Inflammatory macrophage (primary cell): ENCODE data around the gene RBPJL.

Experiments
- DNase-seq, 2 donors: peaks; one replicate each; pipeline ENCODE4 v3.0.0-alpha.2; 2020 to 2022
- total RNA-seq, 18 experiments: gene quantifications; one replicate each; lab custom pipeline; 2026; ENCODE audit warnings: mixed read lengths in 6 of 18, inconsistent platforms in 2 of 18; lab: John Stamatoyannopoulos, UW

RBPJL gene
- total RNA-seq, result 0 to 0.18 (median 0) reads per million in 18 experiments

GRCh38 chr20:45306431-45306982 lies at the start of gene RBPJL:
TSS of gene RBPJL (plus strand) at chr20:45306840. CDS start at chr20:45306923, 83 bp downstream.
- no peak for DNase-seq

DNA sequence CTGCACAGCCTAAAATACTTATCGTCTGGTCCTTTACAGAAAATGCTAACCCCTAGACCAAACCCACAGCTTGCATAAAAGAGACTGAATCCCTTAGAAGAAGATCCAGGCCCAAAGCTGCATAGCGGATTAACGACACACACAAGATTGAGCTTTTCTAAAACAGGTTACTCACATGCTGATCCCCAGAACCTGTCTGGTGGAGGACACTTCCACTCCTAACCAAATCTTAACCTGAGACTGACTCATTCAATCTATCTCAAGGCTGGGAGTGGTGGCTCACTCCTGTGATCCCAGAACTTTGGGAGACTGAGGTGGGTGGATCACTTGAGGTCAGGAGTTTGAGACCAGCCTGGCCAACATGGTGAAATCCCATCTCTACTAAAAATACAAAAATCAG lies 49.5 kb upstream of the RBPJL start:
- no peak for DNase-seq

DNA sequence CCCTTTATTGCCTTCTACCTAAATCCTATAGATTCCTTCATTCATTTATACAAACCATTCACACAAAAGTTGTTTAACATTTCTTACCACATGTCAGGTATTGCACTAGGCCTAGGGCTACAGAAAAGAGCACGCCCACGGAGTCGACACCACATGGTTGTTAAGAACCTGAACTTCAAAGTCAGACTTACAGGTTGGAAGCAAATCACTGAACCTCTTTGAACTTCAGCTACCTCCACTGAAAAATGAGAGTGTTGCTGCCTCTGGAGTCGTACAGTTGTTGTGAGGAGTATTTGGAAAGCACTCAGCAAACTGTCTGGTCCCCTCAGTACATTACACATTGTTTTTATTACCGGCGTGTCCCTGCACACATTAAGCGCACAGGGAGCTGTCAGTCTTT lies 48.9 kb upstream of the RBPJL start:
- no peak for DNase-seq

- DNase-seq, result no peak
These were observed 48.4 kb upstream of the RBPJL start for GRCh38 chr20:45258259-45258658.

DNA sequence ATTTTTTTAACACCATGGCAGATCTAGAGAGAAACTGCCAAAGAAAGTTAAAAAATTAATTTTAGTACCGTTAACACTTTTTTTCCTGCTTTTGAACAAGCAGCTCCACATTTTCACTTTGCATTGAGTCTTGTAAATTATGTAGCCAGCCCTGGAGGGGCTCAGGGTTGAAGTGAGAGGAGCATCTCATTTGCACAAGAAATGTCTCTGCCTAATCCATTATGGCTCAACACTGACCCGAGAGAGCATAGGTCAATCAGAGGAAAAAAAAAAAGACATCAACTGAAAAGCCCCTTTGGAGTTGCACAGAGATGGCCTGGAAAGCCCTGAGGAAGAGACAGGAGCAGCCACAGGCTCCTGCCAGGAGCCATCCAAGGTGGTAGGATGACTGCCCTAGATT lies 48.0 kb upstream of the RBPJL start:
- no peak for DNase-seq

DNA sequence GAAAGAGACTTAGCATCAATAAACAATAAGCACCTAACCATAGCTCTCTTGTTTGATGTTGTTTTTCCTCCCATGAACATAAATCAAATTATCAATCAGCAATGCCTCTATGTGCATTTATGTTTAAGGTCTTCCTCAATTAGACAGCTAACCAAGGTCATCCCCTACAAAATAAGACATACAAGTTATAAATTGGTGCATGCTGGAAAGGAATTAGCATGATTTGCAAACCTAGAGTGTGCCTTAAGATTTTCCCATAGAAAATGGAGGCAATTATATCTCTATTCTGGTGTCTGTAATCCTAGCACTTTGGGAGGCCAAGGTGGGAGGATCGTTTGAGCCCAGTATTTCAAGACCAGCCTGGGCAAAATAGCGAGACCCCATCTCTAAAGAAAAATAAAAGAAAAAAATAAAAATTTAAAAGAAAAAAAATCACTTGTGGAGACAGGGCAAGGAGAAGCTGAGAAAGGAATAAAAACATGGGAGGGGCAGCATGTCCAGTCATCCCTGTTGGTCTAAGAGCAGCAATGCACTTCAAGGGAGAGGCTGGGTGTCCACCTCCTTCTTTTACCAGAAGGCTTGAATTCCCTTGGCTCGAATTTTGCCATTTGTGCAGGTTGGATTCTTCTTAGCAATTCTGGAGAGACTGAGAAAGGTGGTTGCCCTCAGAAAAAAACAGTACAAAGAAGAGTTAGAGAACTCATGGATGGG lies 42.9 kb upstream of the RBPJL start:
- no peak for DNase-seq

- no peak for DNase-seq
These were observed 39.7 kb upstream of the RBPJL start for GRCh38 chr20:45266977-45267376.

- no peak for DNase-seq
These were observed 38.1 kb upstream of the RBPJL start for GRCh38 chr20:45268531-45268930.

GRCh38 chr20:45269056-45269455 lies 37.6 kb upstream of the RBPJL start:
- DNase-seq, result no peak

GRCh38 chr20:45269754-45270270 lies 36.8 kb upstream of the RBPJL start:
- no peak for DNase-seq

DNA sequence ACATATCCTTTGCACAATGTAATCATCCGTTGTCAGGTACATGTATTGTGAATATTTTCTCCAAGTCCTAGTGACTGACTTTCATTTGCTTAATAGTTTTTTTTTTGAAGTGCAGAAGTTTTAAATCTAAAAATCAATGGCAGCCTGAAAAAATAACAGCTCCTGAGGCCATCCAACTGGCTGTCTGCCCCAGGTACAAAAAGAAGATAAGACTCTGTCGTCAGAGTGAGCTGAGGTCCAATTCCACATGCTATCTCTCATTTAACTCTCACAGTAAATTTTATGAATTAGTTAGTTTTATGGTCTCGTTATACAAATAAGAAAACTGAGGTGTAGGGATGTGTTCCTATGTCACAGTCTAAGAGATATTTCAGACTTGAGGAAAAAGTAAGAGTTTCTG lies 31.3 kb upstream of the RBPJL start:
- DNase-seq, result no peak

GRCh38 chr20:45279992-45280391 lies 26.6 kb upstream of the RBPJL start:
- DNase-seq, result no peak

DNA sequence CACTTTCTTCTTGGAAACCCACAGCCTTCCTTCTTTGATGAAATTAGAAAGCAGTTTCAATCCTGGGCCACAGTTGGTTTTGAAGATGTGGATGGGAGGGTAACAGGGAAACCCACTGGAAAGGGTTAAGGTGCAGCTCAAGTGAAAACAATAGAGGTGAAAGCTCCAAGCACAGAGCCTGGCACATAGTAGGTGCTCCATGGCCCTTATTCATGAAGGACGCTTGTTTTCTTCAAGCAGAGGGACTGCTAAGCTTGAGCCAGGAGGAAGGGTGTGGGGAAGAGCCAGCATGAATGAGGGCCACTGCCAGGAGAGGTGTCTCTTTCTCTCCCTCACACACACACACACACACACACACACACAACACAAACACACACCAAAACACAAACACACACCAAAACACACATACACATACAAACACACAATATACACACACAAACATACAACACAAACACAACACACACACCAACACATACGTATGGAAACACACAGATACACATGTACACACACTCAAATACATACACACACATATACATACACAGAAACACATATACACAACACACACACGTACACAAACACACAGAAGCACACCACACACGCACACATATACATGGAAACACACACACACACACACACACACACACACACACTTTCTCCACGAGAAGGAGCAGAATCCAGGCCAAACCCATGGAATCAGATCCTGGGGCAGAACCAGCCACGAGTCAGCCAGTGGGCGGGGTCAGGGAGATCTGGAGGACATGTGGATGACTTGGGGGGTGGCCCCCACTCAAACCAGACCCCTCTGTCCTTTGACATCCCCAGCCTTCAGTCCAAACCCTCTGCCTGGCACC lies 23.7 kb upstream of the RBPJL start:
- DNase-seq, result no peak

GRCh38 chr20:45283551-45284057 lies 23.0 kb upstream of the RBPJL start:
- peak; percentile 2 to 27 for DNase-seq

- no peak for DNase-seq
These were observed 18.3 kb upstream of the RBPJL start for GRCh38 chr20:45288376-45288775.

GRCh38 chr20:45288860-45289259 lies 17.8 kb upstream of the RBPJL start:
- DNase-seq, result no peak

DNA sequence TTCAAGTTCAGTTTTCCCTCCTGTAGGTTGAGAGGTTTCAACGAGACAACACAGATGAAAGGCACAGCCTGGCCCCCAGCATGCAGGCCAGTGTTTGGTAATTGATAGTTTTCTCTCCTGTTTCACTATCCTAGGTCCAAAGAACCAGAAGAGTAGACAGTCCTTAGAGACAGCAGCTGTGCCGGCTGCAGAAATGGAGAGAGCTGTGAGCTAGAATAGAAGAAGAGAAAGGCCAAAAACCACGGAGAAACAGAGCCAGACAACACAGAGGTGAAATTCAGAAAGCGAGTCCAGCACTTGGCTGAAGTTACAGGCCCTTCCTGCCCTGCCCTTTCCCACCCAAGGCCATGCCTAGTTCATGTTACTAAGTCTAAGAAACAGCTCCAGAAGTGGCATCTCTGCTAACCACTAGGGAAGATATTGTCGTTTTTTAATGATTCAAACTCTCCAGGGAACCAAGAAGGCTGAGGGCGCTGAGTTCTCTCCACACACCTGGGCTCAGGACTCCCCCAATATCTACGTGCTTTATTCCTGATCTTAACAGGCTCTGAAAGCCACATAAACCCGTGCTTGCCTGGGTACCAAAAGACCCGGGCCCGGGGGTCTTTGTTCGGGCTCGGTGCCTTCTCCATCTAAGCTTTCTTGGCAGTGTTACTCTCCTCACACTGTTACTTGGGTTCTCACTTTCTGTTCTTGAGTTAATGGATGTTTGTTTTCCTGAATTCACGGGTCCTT lies 16.5 kb upstream of the RBPJL start:
- no peak for DNase-seq

DNA sequence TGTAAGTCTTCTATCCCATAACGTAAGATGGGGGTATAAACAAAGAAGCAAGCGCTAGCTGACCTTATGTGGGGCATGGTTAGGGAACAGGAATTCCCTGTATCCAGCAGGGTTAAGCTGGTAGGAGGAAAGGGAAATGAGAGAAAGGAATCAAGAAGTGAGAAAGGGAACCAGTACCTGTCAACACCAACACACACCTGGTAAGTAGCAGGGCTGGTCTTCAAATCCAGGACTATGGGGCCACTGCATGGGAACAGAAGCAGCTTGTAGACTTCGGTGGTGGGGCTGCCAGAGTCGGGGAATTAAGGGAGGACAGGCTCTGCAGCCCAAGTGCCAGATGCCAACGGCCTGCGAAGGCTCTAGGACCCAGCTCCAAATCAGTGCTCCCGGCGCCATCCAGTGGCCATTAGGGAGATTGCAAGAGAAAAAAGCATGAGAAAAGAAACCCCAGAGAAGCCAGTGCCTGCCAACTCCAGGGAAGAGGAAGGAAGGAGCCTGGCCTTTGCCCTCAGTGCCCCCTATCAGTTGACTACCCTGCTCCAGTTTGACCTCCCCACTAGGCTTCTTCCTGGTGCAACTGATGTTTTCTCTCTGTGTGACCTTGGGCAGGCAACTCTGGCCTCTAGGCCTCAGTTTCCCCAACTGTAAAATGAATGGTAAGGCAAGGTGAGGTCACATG lies 15.8 kb upstream of the RBPJL start:
- DNase-seq, result peak; percentile 81 to 91

GRCh38 chr20:45291526-45291925 lies 15.1 kb upstream of the RBPJL start:
- DNase-seq, result no peak

- DNase-seq, result no peak
These were observed 14.3 kb upstream of the RBPJL start for GRCh38 chr20:45292343-45292742.

GRCh38 chr20:45293041-45294002 lies 13.3 kb upstream of the RBPJL start:
- peak; percentile 81 to 83 for DNase-seq
